Stimulated activated naive CD4-positive, alpha-beta T cell (primary cell): Measurements from ENCODE around the gene RSPO3.
"Not testable (repeated sequence)": the region's sequence is repeated elsewhere in the genome, so short reads cannot be mapped to it uniquely, and the experiment has no call there.

ENCODE experiments used
- DNase-seq, 6 experiments: peaks; one replicate each; lab custom pipeline; 2025; lab: John Stamatoyannopoulos, UW

The RSPO3 gene

GRCh38 chr6:127118298-127119101, at the start of gene RSPO3:
TSS of gene RSPO3 (plus strand) at chr6:127118671. CDS start at chr6:127119193, 522 bp downstream.
- no peak for DNase-seq

GRCh38 chr6:127069659-127070279, 48.7 kb upstream of the RSPO3 start:
- DNase-seq, result no peak

GRCh38 chr6:127073222-127073621, 45.2 kb upstream of the RSPO3 start:
- no peak for DNase-seq

GRCh38 chr6:127076466-127076865, 42.0 kb upstream of the RSPO3 start:
- DNase-seq, result no peak

GRCh38 chr6:127077886-127078285, 40.6 kb upstream of the RSPO3 start:
- no peak for DNase-seq

- DNase-seq, result no peak
Observed at GRCh38 chr6:127078669-127079068, 39.8 kb upstream of the RSPO3 start.

- DNase-seq, result no peak
Observed at GRCh38 chr6:127079681-127080080, 38.8 kb upstream of the RSPO3 start.

- no peak for DNase-seq
Observed at GRCh38 chr6:127080081-127080480, 38.4 kb upstream of the RSPO3 start.

GRCh38 chr6:127083231-127083962, 35.1 kb upstream of the RSPO3 start:
- no peak for DNase-seq

GRCh38 chr6:127083963-127084310, 34.5 kb upstream of the RSPO3 start:
- no peak for DNase-seq

GRCh38 chr6:127085181-127085580, 33.3 kb upstream of the RSPO3 start:
- no peak for DNase-seq

- no peak for DNase-seq
Observed at GRCh38 chr6:127090051-127090450, 28.4 kb upstream of the RSPO3 start.

- DNase-seq, result no peak
Observed at GRCh38 chr6:127092466-127092865, 26.0 kb upstream of the RSPO3 start.

GRCh38 chr6:127094791-127095190, 23.7 kb upstream of the RSPO3 start:
- no peak for DNase-seq

GRCh38 chr6:127096167-127096566, 22.3 kb upstream of the RSPO3 start:
- DNase-seq, result no peak

- DNase-seq, result not testable (repeated sequence)
Observed at GRCh38 chr6:127097442-127097841, 21.0 kb upstream of the RSPO3 start.

- DNase-seq, result no peak
Observed at GRCh38 chr6:127100510-127101140, 17.8 kb upstream of the RSPO3 start.

- no peak for DNase-seq
Observed at GRCh38 chr6:127102299-127102698, 16.2 kb upstream of the RSPO3 start.

- DNase-seq, result no peak
Observed at GRCh38 chr6:127102859-127103258, 15.6 kb upstream of the RSPO3 start.

GRCh38 chr6:127103482-127103881, 15.0 kb upstream of the RSPO3 start:
- no peak for DNase-seq

GRCh38 chr6:127107916-127108315, 10.6 kb upstream of the RSPO3 start:
- no peak for DNase-seq

- DNase-seq, result no peak
Observed at GRCh38 chr6:127110712-127111111, 7.8 kb upstream of the RSPO3 start.

- no peak for DNase-seq
Observed at GRCh38 chr6:127111526-127111925, 6.9 kb upstream of the RSPO3 start.
